Rectal smooth muscle tissue (tissue), 1 donor: ENCODE results near the gene CACNA1D.

Experiments used
- H3K27ac ChIP-seq: one replicate; pipeline ENCODE4 v1.7.0; 2013; ENCODE audit warnings: low read depth, low read length, inconsistent platforms
- H3K27me3 ChIP-seq: one replicate; pipeline ENCODE4 v1.7.0; 2013; ENCODE audit warnings: low read length; ENCODE audit not compliant: control insufficient read depth, insufficient read depth
- H3K36me3 ChIP-seq: one replicate; pipeline ENCODE4 v1.7.0; 2013; ENCODE audit warnings: low read length; ENCODE audit not compliant: control insufficient read depth, insufficient read depth
- H3K4me1 ChIP-seq: one replicate; pipeline ENCODE4 v1.7.0; 2013; ENCODE audit warnings: low read length; ENCODE audit not compliant: control insufficient read depth, insufficient read depth
- H3K4me3 ChIP-seq: one replicate; pipeline ENCODE4 v1.7.0; 2013; ENCODE audit warnings: low read length
- H3K9ac ChIP-seq: one replicate; pipeline ENCODE4 v1.7.0; 2013; ENCODE audit warnings: low read length

The CACNA1D gene

GRCh38 chr3:53591646-53592045, 97.2 kb downstream of the CACNA1D start:
- Histone ChIP-seq H3K9ac (no peak overlapping the region), H3K27me3 (no peaks in the 10 kb centered on the region), H3K4me1 (no peaks in the 10 kb centered on the region), H3K27ac (no peak overlapping the region), H3K36me3 (no peaks in the 10 kb centered on the region), H3K4me3 (no peak overlapping the region)

- no peaks in the 10 kb centered on the region for H3K36me3 ChIP-seq
- H3K9ac ChIP-seq = no peak overlapping the region
- H3K4me3 ChIP-seq = no peak overlapping the region
- no peaks in the 10 kb centered on the region for H3K27me3 ChIP-seq
- H3K27ac ChIP-seq = no peak overlapping the region
- H3K4me1 ChIP-seq = no peaks in the 10 kb centered on the region
These were observed 98.5 kb downstream of the CACNA1D start for GRCh38 chr3:53592862-53593261.

GRCh38 chr3:53593611-53594010, 99.2 kb downstream of the CACNA1D start:
- Histone ChIP-seq H3K27me3 (no peaks in the 10 kb centered on the region), H3K4me3 (no peak overlapping the region), H3K9ac (no peak overlapping the region), H3K36me3 (no peaks in the 10 kb centered on the region), H3K4me1 (no peaks in the 10 kb centered on the region), H3K27ac (no peak overlapping the region)

- Histone ChIP-seq H3K27ac (no peak overlapping the region), H3K9ac (no peak overlapping the region), H3K4me3 (no peak overlapping the region), H3K36me3 (no peaks in the 10 kb centered on the region), H3K27me3 (no peaks in the 10 kb centered on the region), H3K4me1 (no peaks in the 10 kb centered on the region)
These were observed 99.9 kb downstream of the CACNA1D start for GRCh38 chr3:53594276-53594675.

GRCh38 chr3:53595660-53596059, 101.2 kb downstream of the CACNA1D start:
- no peak overlapping the region for H3K4me3 ChIP-seq
- H3K27ac ChIP-seq = no peak overlapping the region
- H3K36me3 ChIP-seq = no peaks in the 10 kb centered on the region
- H3K9ac ChIP-seq = no peak overlapping the region
- H3K27me3 ChIP-seq = no peaks in the 10 kb centered on the region
- no peaks in the 10 kb centered on the region for H3K4me1 ChIP-seq

- H3K27ac ChIP-seq = no peak overlapping the region
- H3K4me3 ChIP-seq = no peak overlapping the region
- no peaks in the 10 kb centered on the region for H3K27me3 ChIP-seq
- no peaks in the 10 kb centered on the region for H3K4me1 ChIP-seq
- H3K36me3 ChIP-seq = no peaks in the 10 kb centered on the region
- H3K9ac ChIP-seq = no peak overlapping the region
These were observed 102.9 kb downstream of the CACNA1D start for GRCh38 chr3:53597136-53597915.

GRCh38 chr3:53599771-53600170, 105.4 kb downstream of the CACNA1D start:
- no peaks in the 10 kb centered on the region for H3K4me1 ChIP-seq
- no peak overlapping the region for H3K4me3 ChIP-seq
- no peaks in the 10 kb centered on the region for H3K36me3 ChIP-seq
- no peak overlapping the region for H3K27ac ChIP-seq
- H3K27me3 ChIP-seq = no peaks in the 10 kb centered on the region
- no peak overlapping the region for H3K9ac ChIP-seq

- no peak overlapping the region for H3K9ac ChIP-seq
- H3K36me3 ChIP-seq = no peaks in the 10 kb centered on the region
- H3K27ac ChIP-seq = no peak overlapping the region
- H3K4me1 ChIP-seq = no peaks in the 10 kb centered on the region
- no peak overlapping the region for H3K4me3 ChIP-seq
- no peaks in the 10 kb centered on the region for H3K27me3 ChIP-seq
These were observed 108.5 kb downstream of the CACNA1D start for GRCh38 chr3:53602866-53603265.

- no peaks in the 10 kb centered on the region for H3K4me1 ChIP-seq
- H3K27ac ChIP-seq = no peak overlapping the region
- no peak overlapping the region for H3K4me3 ChIP-seq
- no peaks in the 10 kb centered on the region for H3K36me3 ChIP-seq
- no peak overlapping the region for H3K9ac ChIP-seq
- no peaks in the 10 kb centered on the region for H3K27me3 ChIP-seq
These were observed 109.8 kb downstream of the CACNA1D start for GRCh38 chr3:53604232-53604631.

GRCh38 chr3:53606793-53607192, 112.4 kb downstream of the CACNA1D start:
- Histone ChIP-seq H3K36me3 (no peaks in the 10 kb centered on the region), H3K4me1 (no peaks in the 10 kb centered on the region), H3K9ac (no peak overlapping the region), H3K4me3 (no peak overlapping the region), H3K27ac (no peak overlapping the region), H3K27me3 (no peaks in the 10 kb centered on the region)

GRCh38 chr3:53612508-53612907, 118.1 kb downstream of the CACNA1D start:
- Histone ChIP-seq H3K4me3 (no peak overlapping the region), H3K27ac (no peak overlapping the region), H3K27me3 (no peaks in the 10 kb centered on the region), H3K9ac (no peak overlapping the region), H3K4me1 (no peaks in the 10 kb centered on the region), H3K36me3 (no peaks in the 10 kb centered on the region)

- Histone ChIP-seq H3K27me3 (no peaks in the 10 kb centered on the region), H3K27ac (no peak overlapping the region), H3K4me1 (no peaks in the 10 kb centered on the region), H3K9ac (no peak overlapping the region), H3K36me3 (no peaks in the 10 kb centered on the region), H3K4me3 (no peak overlapping the region)
These were observed 118.7 kb downstream of the CACNA1D start for GRCh38 chr3:53613125-53613524.

GRCh38 chr3:53614307-53614706, 119.9 kb downstream of the CACNA1D start:
- H3K36me3 ChIP-seq = no peaks in the 10 kb centered on the region
- no peak overlapping the region for H3K9ac ChIP-seq
- no peak overlapping the region for H3K27ac ChIP-seq
- H3K4me1 ChIP-seq = no peaks in the 10 kb centered on the region
- no peaks in the 10 kb centered on the region for H3K27me3 ChIP-seq
- no peak overlapping the region for H3K4me3 ChIP-seq
